ENCODE measurements around the gene PLGRKT. TPM values are rescaled to one million over a fixed set of nuclear protein-coding genes. Genes with fewer than 3 reads are reported as not detected.
"Not testable (repeated sequence)": the region's sequence is repeated elsewhere in the genome, so short reads cannot be mapped to it uniquely, and the experiment has no call there.

PLGRKT gene
- total and polyA plus RNA-seq, 4 donors: 11.7 to 28.4 (median 22.2) TPM

- no peak for ATAC-seq (ENCODE audit: insufficient read depth, low FRiP score)
- Histone ChIP-seq H3K4me3 (no peak overlapping the region), H3K27me3 (ENCODE audit: control insufficient read depth in 3 of 3, insufficient read depth in 3 of 3, low read length in 2 of 3) (no peaks in the 10 kb centered on the region), H3K36me3 (ENCODE audit: control insufficient read depth in 4 of 4, insufficient read depth in 4 of 4, low read length in 4 of 4) (peaks cover 0 to 4% (median 0%) of the 10 kb centered on the region in 4 donors), H3K4me1 (ENCODE audit: control insufficient read depth in 5 of 5, insufficient read depth in 5 of 5, low read length in 5 of 5) (no peaks in the 10 kb centered on the region), H3K27ac (ENCODE audit: low read depth in 1 of 2, low read length in 1 of 2) (no peak overlapping the region), H3K9me3 (ENCODE audit: control insufficient read depth in 4 of 4, insufficient read depth in 3 of 4, low read length in 3 of 4) (no peaks in the 10 kb centered on the region), H3K9ac (ENCODE audit: insufficient read depth in 1 of 2, low read length in 2 of 2) (no peak overlapping the region)
- DNase-seq: no peak
- 95 to 100% methylated on average over 2 of the region's 2 CpGs for WGBS, 2 donors
- TF ChIP-seq, protein P1, sequence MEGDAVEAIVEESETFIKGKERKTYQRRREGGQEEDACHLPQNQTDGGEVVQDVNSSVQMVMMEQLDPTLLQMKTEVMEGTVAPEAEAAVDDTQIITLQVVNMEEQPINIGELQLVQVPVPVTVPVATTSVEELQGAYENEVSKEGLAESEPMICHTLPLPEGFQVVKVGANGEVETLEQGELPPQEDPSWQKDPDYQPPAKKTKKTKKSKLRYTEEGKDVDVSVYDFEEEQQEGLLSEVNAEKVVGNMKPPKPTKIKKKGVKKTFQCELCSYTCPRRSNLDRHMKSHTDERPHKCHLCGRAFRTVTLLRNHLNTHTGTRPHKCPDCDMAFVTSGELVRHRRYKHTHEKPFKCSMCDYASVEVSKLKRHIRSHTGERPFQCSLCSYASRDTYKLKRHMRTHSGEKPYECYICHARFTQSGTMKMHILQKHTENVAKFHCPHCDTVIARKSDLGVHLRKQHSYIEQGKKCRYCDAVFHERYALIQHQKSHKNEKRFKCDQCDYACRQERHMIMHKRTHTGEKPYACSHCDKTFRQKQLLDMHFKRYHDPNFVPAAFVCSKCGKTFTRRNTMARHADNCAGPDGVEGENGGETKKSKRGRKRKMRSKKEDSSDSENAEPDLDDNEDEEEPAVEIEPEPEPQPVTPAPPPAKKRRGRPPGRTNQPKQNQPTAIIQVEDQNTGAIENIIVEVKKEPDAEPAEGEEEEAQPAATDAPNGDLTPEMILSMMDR (IDR thresholded peaks at IDR 0.05; ENCODE audit: control extremely low read depth, extremely low read depth): no peak
These were observed 83.5 kb downstream of the PLGRKT start for GRCh38 chr9:5354184-5354583.

- H3K36me3 ChIP-seq (ENCODE audit: control insufficient read depth in 4 of 4, insufficient read depth in 4 of 4, low read length in 4 of 4): peaks cover 0 to 4% (median 0%) of the 10 kb centered on the region in 4 donors
- H3K9me3 ChIP-seq (ENCODE audit: control insufficient read depth in 4 of 4, insufficient read depth in 3 of 4, low read length in 3 of 4): no peaks in the 10 kb centered on the region
- H3K27ac ChIP-seq (ENCODE audit: low read depth in 1 of 2, low read length in 1 of 2): no peak overlapping the region
- H3K27me3 ChIP-seq (ENCODE audit: control insufficient read depth in 3 of 3, insufficient read depth in 3 of 3, low read length in 2 of 3): no peaks in the 10 kb centered on the region
- DNase-seq (no peak), ATAC-seq (ENCODE audit: insufficient read depth, low FRiP score) (no peak)
- H3K4me1 ChIP-seq (ENCODE audit: control insufficient read depth in 5 of 5, insufficient read depth in 5 of 5, low read length in 5 of 5): no peaks in the 10 kb centered on the region
- H3K4me3 ChIP-seq: no peak overlapping the region
- H3K9ac ChIP-seq (ENCODE audit: insufficient read depth in 1 of 2, low read length in 2 of 2): no peak overlapping the region
- 54 to 71% methylated on average over 1 of the region's 1 CpG for WGBS, 2 donors
- TF ChIP-seq, protein P1 (IDR thresholded peaks at IDR 0.05; ENCODE audit: control extremely low read depth, extremely low read depth): no peak
These were observed 85.0 kb downstream of the PLGRKT start for GRCh38 chr9:5352637-5353248.

GRCh38 chr9:5338992-5339981 lies 98.4 kb downstream of the PLGRKT start, which contains the start of gene RLN1:
RLN1 (minus strand) TSS chr9:5339876; CDS start chr9:5339746, 130 bp downstream.
- not testable (repeated sequence) for H3K27ac ChIP-seq (ENCODE audit: low read depth in 1 of 2, low read length in 1 of 2)
- peak; percentile 97 for ATAC-seq (ENCODE audit: insufficient read depth, low FRiP score)

DNA sequence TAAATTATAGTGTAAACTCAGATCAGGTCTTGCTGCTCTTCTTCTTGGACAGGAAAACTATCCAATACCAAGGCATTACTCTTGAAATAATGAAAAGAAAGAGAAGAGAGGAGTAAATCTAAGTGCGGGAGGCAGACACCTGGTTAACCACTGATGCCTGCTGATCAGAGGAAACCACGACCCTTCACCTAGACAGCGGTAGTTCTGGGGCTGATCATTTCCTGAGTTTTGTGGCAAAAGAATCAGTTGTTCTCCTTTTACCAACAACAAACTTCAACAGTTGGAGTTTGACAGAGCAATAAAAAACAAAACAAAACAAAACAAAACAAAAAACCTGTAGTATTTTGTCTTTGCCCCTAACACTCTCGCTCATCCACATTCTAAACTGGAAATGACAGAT lies 101.0 kb downstream of the PLGRKT start:
- Histone ChIP-seq H3K27ac (ENCODE audit: low read depth in 1 of 2, low read length in 1 of 2) (no peak overlapping the region), H3K36me3 (ENCODE audit: control insufficient read depth in 4 of 4, insufficient read depth in 4 of 4, low read length in 4 of 4) (no peaks in the 10 kb centered on the region), H3K27me3 (ENCODE audit: control insufficient read depth in 3 of 3, insufficient read depth in 3 of 3, low read length in 2 of 3) (peaks cover 0 to 4% (median 0%) of the 10 kb centered on the region in 3 donors), H3K4me3 (no peak overlapping the region), H3K9me3 (ENCODE audit: control insufficient read depth in 4 of 4, insufficient read depth in 3 of 4, low read length in 3 of 4) (no peaks in the 10 kb centered on the region), H3K9ac (ENCODE audit: insufficient read depth in 1 of 2, low read length in 2 of 2) (no peak overlapping the region), H3K4me1 (ENCODE audit: control insufficient read depth in 5 of 5, insufficient read depth in 5 of 5, low read length in 5 of 5) (no peaks in the 10 kb centered on the region)
- DNase-seq: no peak
- no peak for ATAC-seq (ENCODE audit: insufficient read depth, low FRiP score)
- 37 to 62% methylated on average over 4 of the region's 4 CpGs for WGBS, 2 donors
- TF ChIP-seq, protein P1 (IDR thresholded peaks at IDR 0.05; ENCODE audit: control extremely low read depth, extremely low read depth): no peak

More at GRCh38 chr9:5338992-5339981, 98.4 kb downstream of the PLGRKT start, which contains the start of gene RLN1:
- DNase-seq: peak in 1 of 3 donors; percentile 1
- not testable (repeated sequence) for H3K27me3 ChIP-seq (ENCODE audit: control insufficient read depth in 3 of 3, insufficient read depth in 3 of 3, low read length in 2 of 3); H3K4me3 ChIP-seq; H3K36me3 ChIP-seq (ENCODE audit: control insufficient read depth in 4 of 4, insufficient read depth in 4 of 4, low read length in 4 of 4); H3K9me3 ChIP-seq (ENCODE audit: control insufficient read depth in 4 of 4, insufficient read depth in 3 of 4, low read length in 3 of 4); H3K4me1 ChIP-seq (ENCODE audit: control insufficient read depth in 5 of 5, insufficient read depth in 5 of 5, low read length in 5 of 5); H3K9ac ChIP-seq (ENCODE audit: insufficient read depth in 1 of 2, low read length in 2 of 2)
- 29 to 34% methylated on average over 12 to 14 of the region's 50 CpGs for WGBS, 2 donors

DNA sequence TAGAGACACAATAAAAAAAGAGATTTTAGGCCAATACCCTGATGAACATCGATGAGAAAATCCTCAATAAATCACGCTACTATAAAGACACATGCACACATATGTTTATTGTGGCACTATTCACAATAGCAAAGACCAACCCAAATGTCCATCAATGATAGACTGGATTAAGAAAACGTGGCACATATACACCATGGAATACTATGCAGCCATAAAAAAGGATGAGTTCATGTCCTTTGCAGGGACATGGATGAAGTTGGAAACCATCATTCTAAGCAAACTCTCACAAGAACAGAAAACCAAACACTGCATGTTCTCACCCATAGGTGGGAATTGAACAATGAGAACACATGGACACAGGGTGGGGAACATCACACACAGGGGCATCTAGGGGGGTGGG lies 106.4 kb downstream of the PLGRKT start:
- WGBS, 2 donors: 90 to 91% methylated on average over 3 of the region's 3 CpGs
- not testable (repeated sequence) for H3K9me3 ChIP-seq (ENCODE audit: control insufficient read depth in 4 of 4, insufficient read depth in 3 of 4, low read length in 3 of 4); H3K27ac ChIP-seq (ENCODE audit: low read depth in 1 of 2, low read length in 1 of 2); DNase-seq; H3K27me3 ChIP-seq (ENCODE audit: control insufficient read depth in 3 of 3, insufficient read depth in 3 of 3, low read length in 2 of 3); H3K4me3 ChIP-seq; H3K9ac ChIP-seq (ENCODE audit: insufficient read depth in 1 of 2, low read length in 2 of 2); H3K36me3 ChIP-seq (ENCODE audit: control insufficient read depth in 4 of 4, insufficient read depth in 4 of 4, low read length in 4 of 4); ATAC-seq (ENCODE audit: insufficient read depth, low FRiP score); H3K4me1 ChIP-seq (ENCODE audit: control insufficient read depth in 5 of 5, insufficient read depth in 5 of 5, low read length in 5 of 5)
